MG63 (cell line): Measurements from ENCODE around the gene BAIAP3. TPM values are rescaled to one million over a fixed set of nuclear protein-coding genes. Genes with fewer than 3 reads are reported as not detected.
A peak's percentile ranks its signal among the peaks of the same experiment; 100 is the strongest.

Experiments used
- DNase-seq: peaks from one replicate; pipeline ENCODE4 v3.0.0-alpha.2; 2020
- H3K27me3 ChIP-seq: fragments of 250-450 bp; sonication (Bioruptor Pico); 2 replicates; pipeline ENCODE4 v1.5.1; 2020; ENCODE audit warnings: mild to moderate bottlenecking, moderate library complexity
- H3K36me3 ChIP-seq: fragments of 250-450 bp; sonication (Bioruptor Pico); 2 replicates; pipeline ENCODE4 v1.5.1; 2020; ENCODE audit warnings: mild to moderate bottlenecking, moderate library complexity
- H3K4me3 ChIP-seq: fragments of 250-450 bp; sonication (Bioruptor Pico); 2 replicates; pipeline ENCODE4 v1.5.1; 2020; ENCODE audit warnings: mild to moderate bottlenecking, moderate library complexity
- H3K9me3 ChIP-seq: fragments of 250-450 bp; sonication (Bioruptor Pico); 2 replicates; pipeline ENCODE4 v1.5.1; 2020; ENCODE audit warnings: mild to moderate bottlenecking, moderate library complexity
- total RNA-seq: library from RNA; depleted of rRNA; stranded (reverse); fragments of >200 nt; shearing (Covaris generic); gene quantifications from 2 replicates; pipeline ENCODE4 v1.2.3, GENCODE V29; 2014; ENCODE audit warnings: low replicate concordance

Gene BAIAP3
- total RNA-seq, 1 experiment from 2014 or later, result 1.1 TPM

- Histone ChIP-seq H3K36me3 (no peaks in the 10 kb centered on the region), H3K27me3 (peaks cover 62% of the 10 kb centered on the region), H3K4me3 (no peak overlapping the region), H3K9me3 (peaks cover 1% of the 10 kb centered on the region; the same call in 1 of the 2 replicates)
- DNase-seq, result no peak
Observed at GRCh38 chr16:1335211-1335971, 1.9 kb downstream of the BAIAP3 start.

GRCh38 chr16:1335996-1336395 is 2.6 kb downstream of the BAIAP3 start:
- Histone ChIP-seq H3K4me3 (no peak overlapping the region), H3K27me3 (peaks cover 64% of the 10 kb centered on the region), H3K36me3 (no peaks in the 10 kb centered on the region), H3K9me3 (no peaks in the 10 kb centered on the region)
- DNase-seq, result no peak

GRCh38 chr16:1336619-1337018 is 3.2 kb downstream of the BAIAP3 start:
- DNase-seq, result no peak

GRCh38 chr16:1337486-1337885 is 4.0 kb downstream of the BAIAP3 start:
- Histone ChIP-seq H3K9me3 (no peaks in the 10 kb centered on the region), H3K36me3 (no peaks in the 10 kb centered on the region), H3K4me3 (no peak overlapping the region), H3K27me3 (peaks cover 68% of the 10 kb centered on the region)
- no peak for DNase-seq

More at GRCh38 chr16:1336619-1337018, 3.2 kb downstream of the BAIAP3 start:
- peaks cover 68% of the 10 kb centered on the region for H3K27me3 ChIP-seq
- no peak overlapping the region for H3K4me3 ChIP-seq
- no peaks in the 10 kb centered on the region for H3K36me3 ChIP-seq
- H3K9me3 ChIP-seq, result no peaks in the 10 kb centered on the region

- no peak for DNase-seq
- Histone ChIP-seq H3K27me3 (peaks cover 63% of the 10 kb centered on the region), H3K36me3 (no peaks in the 10 kb centered on the region)
Observed at GRCh38 chr16:1338119-1338730, 4.8 kb downstream of the BAIAP3 start.

GRCh38 chr16:1338855-1339675 is 5.6 kb downstream of the BAIAP3 start:
- no peak for DNase-seq
- Histone ChIP-seq H3K36me3 (no peaks in the 10 kb centered on the region), H3K27me3 (peaks cover 57% of the 10 kb centered on the region), H3K9me3 (no peaks in the 10 kb centered on the region), H3K4me3 (no peak overlapping the region)

More at GRCh38 chr16:1338119-1338730, 4.8 kb downstream of the BAIAP3 start:
- H3K9me3 ChIP-seq, result no peaks in the 10 kb centered on the region
- no peak overlapping the region for H3K4me3 ChIP-seq

- no peaks in the 10 kb centered on the region for H3K9me3 ChIP-seq
- H3K27me3 ChIP-seq, result peaks cover 41% of the 10 kb centered on the region
- H3K36me3 ChIP-seq, result no peaks in the 10 kb centered on the region
- H3K4me3 ChIP-seq, result no peak overlapping the region
- DNase-seq, result no peak
Observed at GRCh38 chr16:1340730-1341494, 7.5 kb downstream of the BAIAP3 start.

GRCh38 chr16:1341495-1342420 is 8.3 kb downstream of the BAIAP3 start:
- H3K36me3 ChIP-seq, result no peaks in the 10 kb centered on the region
- no peak for DNase-seq
- no peak overlapping the region for H3K4me3 ChIP-seq
- no peaks in the 10 kb centered on the region for H3K9me3 ChIP-seq
- H3K27me3 ChIP-seq, result peaks cover 35% of the 10 kb centered on the region

- H3K9me3 ChIP-seq, result no peaks in the 10 kb centered on the region
- no peaks in the 10 kb centered on the region for H3K36me3 ChIP-seq
- no peak overlapping the region for H3K4me3 ChIP-seq
- peaks cover 32% of the 10 kb centered on the region for H3K27me3 ChIP-seq
- peak; percentile 97 for DNase-seq
Observed at GRCh38 chr16:1342526-1343427, 9.3 kb downstream of the BAIAP3 start.

- DNase-seq, result no peak
- Histone ChIP-seq H3K9me3 (no peaks in the 10 kb centered on the region), H3K4me3 (no peak overlapping the region), H3K27me3 (peaks cover 30% of the 10 kb centered on the region), H3K36me3 (peaks cover 3% of the 10 kb centered on the region; the same call in 1 of the 2 replicates)
Observed at GRCh38 chr16:1343428-1344242, 10.2 kb downstream of the BAIAP3 start.

GRCh38 chr16:1344499-1344898 is 11.1 kb downstream of the BAIAP3 start:
- DNase-seq, result no peak
- H3K36me3 ChIP-seq, result peaks cover 5% of the 10 kb centered on the region
- H3K4me3 ChIP-seq, result no peak overlapping the region
- no peaks in the 10 kb centered on the region for H3K9me3 ChIP-seq
- H3K27me3 ChIP-seq, result peaks cover 22% of the 10 kb centered on the region

GRCh38 chr16:1345087-1345486 is 11.6 kb downstream of the BAIAP3 start:
- Histone ChIP-seq H3K4me3 (no peak overlapping the region), H3K27me3 (peaks cover 22% of the 10 kb centered on the region), H3K36me3 (peaks cover 10% of the 10 kb centered on the region), H3K9me3 (no peaks in the 10 kb centered on the region)
- DNase-seq, result no peak

- peaks cover 17% of the 10 kb centered on the region for H3K36me3 ChIP-seq
- H3K9me3 ChIP-seq, result no peaks in the 10 kb centered on the region
- H3K4me3 ChIP-seq, result no peak overlapping the region
- peaks cover 21% of the 10 kb centered on the region for H3K27me3 ChIP-seq
- DNase-seq, result no peak
Observed at GRCh38 chr16:1345651-1346421, 12.4 kb downstream of the BAIAP3 start.
